ENCODE data around the gene SIN3A.

Gene SIN3A

GRCh38 chr15:75468913-75469598 is 17.6 kb upstream of the SIN3A start:
- Histone ChIP-seq H2BK120ac (ENCODE audit: insufficient read depth, low read length, poor library complexity) (no peak overlapping the region), H4K8ac (ENCODE audit: low read depth, low read length) (no peak overlapping the region), H3K4me3 (ENCODE audit: low read depth, low read length) (no peak overlapping the region), H3K4ac (ENCODE audit: low read depth, low read length) (no peak overlapping the region), H3K27me3 (ENCODE audit: insufficient read depth, low read length) (no peaks in the 10 kb centered on the region), H3K9me3 (ENCODE audit: insufficient read depth, low read depth, low read length) (no peaks in the 10 kb centered on the region), H2AFZ (ENCODE audit: insufficient read depth, low read length, poor library complexity) (no peak overlapping the region), H3K36me3 (ENCODE audit: control insufficient read depth in 1 of 2, insufficient read depth in 2 of 2, low read length in 2 of 2) (peaks cover 21 to 47% of the 10 kb centered on the region in 2 experiments), H3K23ac (ENCODE audit: low read length) (no peak overlapping the region), H2BK12ac (ENCODE audit: low read length) (no peak overlapping the region), H3K4me1 (ENCODE audit: control insufficient read depth in 1 of 2, insufficient read depth in 2 of 2, low read length in 2 of 2) (peaks cover 0 to 2% of the 10 kb centered on the region in 2 experiments), H2BK5ac (ENCODE audit: low read depth, low read length, poor library complexity) (no peak overlapping the region), H4K12ac (ENCODE audit: low read depth, low read length) (no peak overlapping the region), H3K18ac (ENCODE audit: low read length) (no peak overlapping the region), H4K91ac (ENCODE audit: low read depth, low read length) (no peak overlapping the region), H3K9ac (ENCODE audit: low read length) (no peak overlapping the region), H2AK5ac (ENCODE audit: low read length) (no peak overlapping the region), H3K14ac (ENCODE audit: low read length) (no peak overlapping the region), H3K4me2 (ENCODE audit: low read length) (no peak overlapping the region), H3K79me1 (ENCODE audit: low read length) (no peaks in the 10 kb centered on the region), H3K79me2 (ENCODE audit: control insufficient read depth, insufficient read depth, low read length, poor library complexity) (no peaks in the 10 kb centered on the region), H3K27ac (ENCODE audit: low read depth, low read length) (no peak overlapping the region)
- no CpG with 5 or more reads among the region's 2 CpGs for WGBS (ENCODE audit: extremely low coverage, insufficient coverage, insufficient read length)
- DNase-seq: no peak

DNA sequence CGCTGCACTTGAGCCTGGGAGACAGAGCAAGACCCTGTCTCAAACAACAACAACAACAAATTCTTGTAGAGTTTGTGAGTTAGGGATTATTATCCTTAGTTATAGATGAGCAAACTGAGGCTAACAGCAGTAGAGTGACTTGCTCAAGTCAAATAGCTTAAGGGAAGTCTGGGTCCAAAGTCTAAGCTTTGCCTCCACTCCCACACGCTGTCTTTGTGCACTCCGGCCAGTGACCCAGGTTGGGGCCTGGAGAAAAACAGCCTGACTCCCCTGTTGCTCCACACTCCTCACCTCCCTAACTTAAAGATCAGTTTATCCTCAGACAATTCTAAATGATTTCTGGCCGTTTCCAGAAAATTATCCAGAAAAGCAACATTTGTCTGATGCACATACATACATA is 9.2 kb upstream of the SIN3A start:
- H3K18ac ChIP-seq (ENCODE audit: low read length): no peak overlapping the region
- DNase-seq: no peak
- no peak overlapping the region for H4K91ac ChIP-seq (ENCODE audit: low read depth, low read length)
- no peak overlapping the region for H3K9ac ChIP-seq (ENCODE audit: low read length)
- peaks cover 0 to 2% of the 10 kb centered on the region in 2 experiments for H3K36me3 ChIP-seq (ENCODE audit: control insufficient read depth in 1 of 2, insufficient read depth in 2 of 2, low read length in 2 of 2)
- no peak overlapping the region for H3K27ac ChIP-seq (ENCODE audit: low read depth, low read length)
- H2BK120ac ChIP-seq (ENCODE audit: insufficient read depth, low read length, poor library complexity): no peak overlapping the region
- no peak overlapping the region for H3K14ac ChIP-seq (ENCODE audit: low read length)
- H3K4ac ChIP-seq (ENCODE audit: low read depth, low read length): no peak overlapping the region
- no peak overlapping the region for H4K8ac ChIP-seq (ENCODE audit: low read depth, low read length)
- no peaks in the 10 kb centered on the region for H3K9me3 ChIP-seq (ENCODE audit: insufficient read depth, low read depth, low read length)
- no peak overlapping the region for H2AFZ ChIP-seq (ENCODE audit: insufficient read depth, low read length, poor library complexity)
- no CpG with 5 or more reads among the region's 4 CpGs for WGBS (ENCODE audit: extremely low coverage, insufficient coverage, insufficient read length)
- no peak overlapping the region for H2BK12ac ChIP-seq (ENCODE audit: low read length)
- no peak overlapping the region for H2AK5ac ChIP-seq (ENCODE audit: low read length)
- no peak overlapping the region for H4K12ac ChIP-seq (ENCODE audit: low read depth, low read length)
- H3K79me1 ChIP-seq (ENCODE audit: low read length): peaks cover 6% of the 10 kb centered on the region
- no peak overlapping the region for H3K4me2 ChIP-seq (ENCODE audit: low read length)
- H2BK5ac ChIP-seq (ENCODE audit: low read depth, low read length, poor library complexity): no peak overlapping the region
- no peak overlapping the region for H3K4me3 ChIP-seq (ENCODE audit: low read depth, low read length)
- peaks cover 3 to 6% of the 10 kb centered on the region in 2 experiments for H3K4me1 ChIP-seq (ENCODE audit: control insufficient read depth in 1 of 2, insufficient read depth in 2 of 2, low read length in 2 of 2)
- no peaks in the 10 kb centered on the region for H3K27me3 ChIP-seq (ENCODE audit: insufficient read depth, low read length)
- peaks cover 3% of the 10 kb centered on the region for H3K79me2 ChIP-seq (ENCODE audit: control insufficient read depth, insufficient read depth, low read length, poor library complexity)
- H3K23ac ChIP-seq (ENCODE audit: low read length): no peak overlapping the region

DNA sequence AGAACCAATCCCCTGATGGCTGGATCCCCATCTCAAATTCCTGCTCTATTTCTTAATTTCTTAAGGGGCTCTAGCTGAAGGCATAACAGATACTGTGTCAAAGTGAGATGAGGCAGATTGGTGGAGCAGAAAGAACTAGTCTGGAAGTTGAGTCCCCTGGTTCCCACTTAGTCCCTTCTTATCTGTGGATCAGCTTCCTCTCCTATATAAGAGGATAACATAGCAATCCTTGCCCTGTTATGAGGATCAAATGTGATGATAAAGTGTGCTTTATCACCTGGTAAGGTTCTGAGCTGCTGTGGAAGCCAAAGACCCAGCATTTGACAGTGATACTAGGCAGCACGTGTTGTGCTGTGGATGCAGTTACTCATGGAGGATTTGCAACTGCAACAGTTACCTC is 8.1 kb upstream of the SIN3A start:
- H4K12ac ChIP-seq (ENCODE audit: low read depth, low read length): no peak overlapping the region
- H2AK5ac ChIP-seq (ENCODE audit: low read length): no peak overlapping the region
- no peak for DNase-seq
- peaks cover 0 to 2% of the 10 kb centered on the region in 2 experiments for H3K36me3 ChIP-seq (ENCODE audit: control insufficient read depth in 1 of 2, insufficient read depth in 2 of 2, low read length in 2 of 2)
- H3K27ac ChIP-seq (ENCODE audit: low read depth, low read length): no peak overlapping the region
- no peak overlapping the region for H3K18ac ChIP-seq (ENCODE audit: low read length)
- no peak overlapping the region for H2AFZ ChIP-seq (ENCODE audit: insufficient read depth, low read length, poor library complexity)
- peaks cover 9% of the 10 kb centered on the region for H3K79me2 ChIP-seq (ENCODE audit: control insufficient read depth, insufficient read depth, low read length, poor library complexity)
- peak overlapping the region; percentile 25 for H2BK12ac ChIP-seq (ENCODE audit: low read length)
- H2BK120ac ChIP-seq (ENCODE audit: insufficient read depth, low read length, poor library complexity): no peak overlapping the region
- no peak overlapping the region for H3K4me3 ChIP-seq (ENCODE audit: low read depth, low read length)
- no peak overlapping the region for H3K4me2 ChIP-seq (ENCODE audit: low read length)
- H4K91ac ChIP-seq (ENCODE audit: low read depth, low read length): no peak overlapping the region
- no peak overlapping the region for H3K9ac ChIP-seq (ENCODE audit: low read length)
- no peak overlapping the region for H2BK5ac ChIP-seq (ENCODE audit: low read depth, low read length, poor library complexity)
- H3K4ac ChIP-seq (ENCODE audit: low read depth, low read length): no peak overlapping the region
- H3K23ac ChIP-seq (ENCODE audit: low read length): no peak overlapping the region
- no peak overlapping the region for H3K14ac ChIP-seq (ENCODE audit: low read length)
- no peaks in the 10 kb centered on the region for H3K27me3 ChIP-seq (ENCODE audit: insufficient read depth, low read length)
- peaks cover 3 to 6% of the 10 kb centered on the region in 2 experiments for H3K4me1 ChIP-seq (ENCODE audit: control insufficient read depth in 1 of 2, insufficient read depth in 2 of 2, low read length in 2 of 2)
- no CpG with 5 or more reads among the region's 1 CpG for WGBS (ENCODE audit: extremely low coverage, insufficient coverage, insufficient read length)
- H4K8ac ChIP-seq (ENCODE audit: low read depth, low read length): no peak overlapping the region
- no peaks in the 10 kb centered on the region for H3K9me3 ChIP-seq (ENCODE audit: insufficient read depth, low read depth, low read length)
- H3K79me1 ChIP-seq (ENCODE audit: low read length): peaks cover 15% of the 10 kb centered on the region

DNA sequence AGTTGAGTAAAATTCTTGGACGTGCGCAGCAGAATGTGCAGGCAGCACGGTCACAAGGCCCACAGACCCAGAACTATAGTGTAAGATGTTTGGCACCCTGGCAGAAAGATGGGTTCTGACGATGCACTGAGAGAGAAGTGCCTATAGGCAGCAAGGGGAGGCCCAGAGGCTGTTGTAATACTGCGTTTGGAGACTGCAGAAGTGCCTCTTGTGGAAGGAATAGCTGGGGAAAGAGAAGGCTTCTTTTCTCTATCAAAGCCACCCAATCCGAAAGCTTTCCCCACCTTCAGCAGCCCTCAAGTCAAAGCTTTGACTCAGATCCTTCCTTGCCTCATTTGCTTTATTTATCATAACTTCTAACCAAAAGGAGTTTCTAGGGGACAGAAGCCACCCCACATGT is 5.2 kb upstream of the SIN3A start:
- H3K23ac ChIP-seq (ENCODE audit: low read length): no peak overlapping the region
- H3K36me3 ChIP-seq (ENCODE audit: control insufficient read depth in 1 of 2, insufficient read depth in 2 of 2, low read length in 2 of 2): no peaks in the 10 kb centered on the region
- no peak overlapping the region for H4K91ac ChIP-seq (ENCODE audit: low read depth, low read length)
- no peak overlapping the region for H3K18ac ChIP-seq (ENCODE audit: low read length)
- no peaks in the 10 kb centered on the region for H3K27me3 ChIP-seq (ENCODE audit: insufficient read depth, low read length)
- peaks cover 16% of the 10 kb centered on the region for H3K79me2 ChIP-seq (ENCODE audit: control insufficient read depth, insufficient read depth, low read length, poor library complexity)
- no peak overlapping the region for H3K4me3 ChIP-seq (ENCODE audit: low read depth, low read length)
- no peak overlapping the region for H3K4ac ChIP-seq (ENCODE audit: low read depth, low read length)
- H2BK5ac ChIP-seq (ENCODE audit: low read depth, low read length, poor library complexity): no peak overlapping the region
- H2BK12ac ChIP-seq (ENCODE audit: low read length): no peak overlapping the region
- H3K79me1 ChIP-seq (ENCODE audit: low read length): peaks cover 24% of the 10 kb centered on the region
- no peaks in the 10 kb centered on the region for H3K9me3 ChIP-seq (ENCODE audit: insufficient read depth, low read depth, low read length)
- no peak overlapping the region for H3K14ac ChIP-seq (ENCODE audit: low read length)
- no CpG with 5 or more reads among the region's 6 CpGs for WGBS (ENCODE audit: extremely low coverage, insufficient coverage, insufficient read length)
- H3K4me2 ChIP-seq (ENCODE audit: low read length): peak overlapping the region; percentile 90
- H2BK120ac ChIP-seq (ENCODE audit: insufficient read depth, low read length, poor library complexity): no peak overlapping the region
- peaks cover 4 to 6% of the 10 kb centered on the region in 2 experiments for H3K4me1 ChIP-seq (ENCODE audit: control insufficient read depth in 1 of 2, insufficient read depth in 2 of 2, low read length in 2 of 2)
- H2AFZ ChIP-seq (ENCODE audit: insufficient read depth, low read length, poor library complexity): no peak overlapping the region
- no peak overlapping the region for H4K8ac ChIP-seq (ENCODE audit: low read depth, low read length)
- H3K27ac ChIP-seq (ENCODE audit: low read depth, low read length): no peak overlapping the region
- DNase-seq: no peak
- no peak overlapping the region for H4K12ac ChIP-seq (ENCODE audit: low read depth, low read length)
- no peak overlapping the region for H2AK5ac ChIP-seq (ENCODE audit: low read length)
- H3K9ac ChIP-seq (ENCODE audit: low read length): no peak overlapping the region
